Fibroblast of gingiva (primary cell): ENCODE measurements around the gene PSMG3.

Experiments
- DNase-seq: peaks from one replicate; pipeline ENCODE4 v3.0.0-alpha.2; 2011; ENCODE audit warnings: low read depth

Gene PSMG3

GRCh38 chr7:1569833-1570632, at the start of gene PSMG3:
Gene PSMG3, minus strand, starts transcription at chr7:1570032. Its CDS starts 693 bp downstream, at chr7:1569339.
- peak; percentile 91 for DNase-seq

GRCh38 chr7:1618475-1618874, 48.6 kb upstream of the PSMG3 start:
- DNase-seq, result no peak

- DNase-seq, result no peak
Measured at GRCh38 chr7:1617957-1618356, 48.1 kb upstream of the PSMG3 start.

GRCh38 chr7:1616741-1617140, 46.9 kb upstream of the PSMG3 start:
- no peak for DNase-seq

GRCh38 chr7:1611708-1612241, 41.9 kb upstream of the PSMG3 start:
- peak; percentile 91 for DNase-seq

GRCh38 chr7:1610678-1611302, 41.0 kb upstream of the PSMG3 start:
- DNase-seq, result no peak

- DNase-seq, result no peak
Measured at GRCh38 chr7:1610013-1610677, 40.3 kb upstream of the PSMG3 start.

- DNase-seq, result no peak
Measured at GRCh38 chr7:1609023-1609422, 39.2 kb upstream of the PSMG3 start.

GRCh38 chr7:1608318-1608717, 38.5 kb upstream of the PSMG3 start:
- DNase-seq, result no peak

- DNase-seq, result no peak
Measured at GRCh38 chr7:1607696-1608095, 37.9 kb upstream of the PSMG3 start.

- DNase-seq, result no peak
Measured at GRCh38 chr7:1607001-1607400, 37.2 kb upstream of the PSMG3 start.

GRCh38 chr7:1604383-1604782, 34.6 kb upstream of the PSMG3 start:
- DNase-seq, result no peak

GRCh38 chr7:1603346-1604225, 33.8 kb upstream of the PSMG3 start:
- DNase-seq, result no peak

GRCh38 chr7:1602386-1602785, 32.6 kb upstream of the PSMG3 start:
- DNase-seq, result no peak

- no peak for DNase-seq
Measured at GRCh38 chr7:1601956-1602355, 32.1 kb upstream of the PSMG3 start.

- DNase-seq, result no peak
Measured at GRCh38 chr7:1599640-1600395, 30.0 kb upstream of the PSMG3 start.

GRCh38 chr7:1598961-1599639, 29.3 kb upstream of the PSMG3 start:
- DNase-seq, result no peak

GRCh38 chr7:1598286-1598685, 28.5 kb upstream of the PSMG3 start:
- no peak for DNase-seq

GRCh38 chr7:1597791-1598190, 28.0 kb upstream of the PSMG3 start:
- no peak for DNase-seq

- no peak for DNase-seq
Measured at GRCh38 chr7:1597066-1597760, 27.4 kb upstream of the PSMG3 start.
